Coronary artery (tissue), 2 donors: ENCODE measurements around the gene MT3.

Experiments
- DNase-seq: peaks from one replicate; pipeline ENCODE4 v3.0.0-alpha.2; 2017; ENCODE audit warnings: low spot score
- H3K27ac ChIP-seq, 2 donors: fragments of 200-600 bp; sonication (generic); one replicate each; pipeline ENCODE4 v1.5.1; 2016 to 2019
- H3K4me3 ChIP-seq: fragments of 200-600 bp; sonication (generic); 2 replicates; pipeline ENCODE4 v1.5.1; 2016; ENCODE audit warnings: mild to moderate bottlenecking, moderate library complexity
- TF ChIP-seq, protein P1 (sequence below): fragments of 200-600 bp; sonication (generic); IDR thresholded peaks from one replicate; pipeline ENCODE4 v1.5.1; 2019; ENCODE audit warnings: antibody characterized with exemption

MT3 gene

DNA sequence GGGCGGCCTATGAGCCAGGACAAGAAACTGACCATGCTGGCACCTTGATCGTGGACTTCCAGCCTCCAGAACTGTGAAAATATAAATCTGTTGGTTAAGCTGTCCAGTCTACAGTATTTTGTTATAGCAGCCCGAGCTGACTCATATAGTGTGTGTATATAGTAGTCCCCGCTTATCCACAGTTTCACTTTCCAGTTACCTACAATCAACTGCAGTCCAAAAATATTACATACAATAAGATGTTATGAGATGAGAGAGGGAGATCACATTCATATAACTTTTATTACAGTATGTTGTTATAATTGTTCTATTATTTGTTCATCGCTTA, 4.9 kb downstream of the MT3 start:
- Histone ChIP-seq H3K4me3 (no peak overlapping the region), H3K27ac (no peak overlapping the region)
- TF ChIP-seq, protein P1, sequence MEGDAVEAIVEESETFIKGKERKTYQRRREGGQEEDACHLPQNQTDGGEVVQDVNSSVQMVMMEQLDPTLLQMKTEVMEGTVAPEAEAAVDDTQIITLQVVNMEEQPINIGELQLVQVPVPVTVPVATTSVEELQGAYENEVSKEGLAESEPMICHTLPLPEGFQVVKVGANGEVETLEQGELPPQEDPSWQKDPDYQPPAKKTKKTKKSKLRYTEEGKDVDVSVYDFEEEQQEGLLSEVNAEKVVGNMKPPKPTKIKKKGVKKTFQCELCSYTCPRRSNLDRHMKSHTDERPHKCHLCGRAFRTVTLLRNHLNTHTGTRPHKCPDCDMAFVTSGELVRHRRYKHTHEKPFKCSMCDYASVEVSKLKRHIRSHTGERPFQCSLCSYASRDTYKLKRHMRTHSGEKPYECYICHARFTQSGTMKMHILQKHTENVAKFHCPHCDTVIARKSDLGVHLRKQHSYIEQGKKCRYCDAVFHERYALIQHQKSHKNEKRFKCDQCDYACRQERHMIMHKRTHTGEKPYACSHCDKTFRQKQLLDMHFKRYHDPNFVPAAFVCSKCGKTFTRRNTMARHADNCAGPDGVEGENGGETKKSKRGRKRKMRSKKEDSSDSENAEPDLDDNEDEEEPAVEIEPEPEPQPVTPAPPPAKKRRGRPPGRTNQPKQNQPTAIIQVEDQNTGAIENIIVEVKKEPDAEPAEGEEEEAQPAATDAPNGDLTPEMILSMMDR = no peak
- DNase-seq = no peak

DNA sequence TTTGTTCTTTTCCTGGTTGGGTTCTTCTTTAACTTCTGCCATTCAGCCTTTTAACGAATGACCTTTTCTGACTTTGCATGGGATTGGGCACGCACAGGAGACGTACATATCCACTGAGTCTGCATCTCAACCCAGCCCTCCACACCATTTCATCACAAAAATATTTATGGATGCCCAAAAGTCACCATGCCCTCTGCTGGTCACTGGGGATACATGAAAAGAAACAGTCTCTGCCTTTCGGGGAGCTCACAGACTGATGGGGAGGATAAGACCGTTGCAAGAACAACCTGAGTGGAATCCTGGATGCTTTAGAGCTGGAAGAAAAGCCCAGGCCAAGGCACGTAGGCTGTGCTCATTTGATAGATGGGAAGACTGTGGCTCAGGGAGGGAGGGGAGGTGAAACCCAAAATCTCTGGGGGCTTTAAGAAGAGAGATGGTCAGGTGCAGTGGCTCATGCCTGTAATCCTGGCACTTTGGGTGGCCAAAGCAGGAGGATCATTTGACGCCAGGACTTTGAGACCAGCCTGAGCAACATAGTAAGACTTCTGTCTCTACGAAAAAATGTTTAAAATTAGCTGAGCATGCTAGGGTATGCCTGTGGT, 11.2 kb downstream of the MT3 start:
- Histone ChIP-seq H3K4me3 (no peak overlapping the region), H3K27ac (no peak overlapping the region)
- TF ChIP-seq, protein P1 = no peak
- no peak for DNase-seq

DNA sequence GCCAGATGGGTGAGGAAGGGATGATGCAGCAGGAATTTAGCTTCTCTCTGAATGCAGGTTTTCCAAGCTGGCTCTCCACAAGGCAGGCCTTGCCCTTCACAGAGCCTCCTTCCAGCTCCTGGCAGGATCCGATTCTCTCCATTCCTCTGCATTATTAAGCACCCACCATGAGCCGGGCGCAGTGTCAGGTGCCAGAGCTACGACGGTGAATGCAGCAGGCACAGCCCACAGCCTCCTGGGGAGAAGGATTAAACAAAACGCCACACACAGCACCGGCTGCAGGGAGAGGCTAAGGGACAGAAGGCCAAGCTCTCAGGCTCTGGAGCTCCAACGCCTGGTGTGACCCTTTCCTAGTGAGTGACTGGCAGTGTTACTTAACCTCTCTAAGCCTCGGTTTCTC, 12.0 kb downstream of the MT3 start:
- no peak overlapping the region for H3K27ac ChIP-seq
- TF ChIP-seq, protein P1 = no peak
- H3K4me3 ChIP-seq = no peak overlapping the region
- no peak for DNase-seq

DNA sequence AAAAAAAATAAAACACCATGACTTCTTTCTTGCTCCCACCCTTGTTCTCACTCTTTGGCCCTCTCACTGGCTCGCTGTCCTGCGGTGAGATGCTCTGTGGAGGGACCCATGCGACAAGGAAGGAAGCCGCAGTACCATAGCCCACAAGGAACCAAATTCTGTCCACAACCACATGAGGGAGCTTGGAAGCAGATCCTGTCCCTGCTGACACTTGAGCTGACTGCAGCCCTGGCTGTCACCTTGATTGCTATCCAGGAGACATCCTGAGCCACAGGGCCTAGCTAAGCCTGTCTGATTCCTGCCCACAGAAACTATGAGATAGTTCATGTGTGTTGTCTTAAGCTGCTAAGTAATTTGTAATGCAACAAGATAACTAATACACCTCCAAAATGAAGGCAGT, 14.3 kb downstream of the MT3 start:
- TF ChIP-seq, protein P1 = no peak
- Histone ChIP-seq H3K4me3 (no peak overlapping the region), H3K27ac (no peak overlapping the region)
- no peak for DNase-seq

DNA sequence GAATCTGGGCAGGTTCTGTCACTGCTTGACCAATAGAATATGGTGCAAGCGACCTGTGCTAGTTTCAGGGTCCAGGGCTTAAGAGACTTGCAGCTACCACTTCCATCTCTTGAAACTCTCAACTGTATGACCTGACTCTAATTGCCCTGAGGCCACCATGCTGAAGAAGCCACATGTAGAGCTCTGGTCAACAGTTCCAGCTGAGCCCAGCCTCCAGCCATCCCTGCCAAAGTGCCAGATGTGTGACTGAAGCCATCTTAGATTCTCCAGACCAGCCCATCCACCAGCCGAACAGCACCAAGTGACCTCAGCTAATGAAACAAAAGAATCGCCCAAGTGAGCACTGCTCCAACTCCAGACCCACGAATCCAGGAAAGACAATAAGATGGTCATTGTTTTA, 15.6 kb downstream of the MT3 start:
- TF ChIP-seq, protein P1 = no peak
- Histone ChIP-seq H3K27ac (no peak overlapping the region), H3K4me3 (no peak overlapping the region)
- DNase-seq = no peak

DNA sequence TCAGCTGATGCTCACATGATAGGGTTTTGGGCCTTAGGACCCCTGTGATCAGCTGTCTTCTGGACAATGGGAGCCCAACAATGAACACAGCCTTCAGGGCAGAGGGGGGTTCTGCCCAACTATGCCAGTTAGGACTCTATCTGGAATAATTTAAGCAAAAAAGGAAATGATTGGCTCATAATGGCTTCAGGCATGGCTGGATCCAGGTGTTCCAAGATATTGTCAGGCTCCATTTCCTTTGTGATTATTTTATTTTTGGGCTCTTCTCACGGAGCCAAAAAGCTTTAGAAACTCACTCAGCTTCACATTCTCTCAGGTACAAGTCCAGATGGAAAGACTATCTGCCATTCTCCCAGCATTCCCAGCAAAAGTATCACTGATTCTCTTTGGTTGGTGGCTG, 16.1 kb downstream of the MT3 start:
- DNase-seq = no peak
- TF ChIP-seq, protein P1 = no peak
- peak overlapping the region; percentile 91 to 93 for H3K27ac ChIP-seq
- no peak overlapping the region for H3K4me3 ChIP-seq

DNA sequence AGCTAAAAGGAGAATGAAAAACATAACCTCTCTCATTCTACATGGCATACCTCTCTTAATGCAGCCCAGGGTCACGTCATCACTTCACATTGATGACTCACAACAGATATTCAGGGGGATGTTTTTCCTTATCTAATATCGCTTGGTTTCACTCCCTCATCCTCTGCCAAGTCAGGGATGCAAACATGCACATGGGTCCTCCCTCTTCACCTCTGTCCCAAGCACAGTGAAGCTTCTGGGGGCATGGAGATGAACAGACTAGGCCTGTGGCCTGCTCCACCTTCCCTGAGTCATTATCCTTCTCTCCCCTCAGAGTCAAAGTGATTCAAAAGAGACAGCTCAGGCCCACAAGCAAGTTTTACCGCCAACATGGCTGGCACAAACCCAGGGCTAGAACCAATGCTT, 16.7 kb downstream of the MT3 start:
- TF ChIP-seq, protein P1 = no peak
- DNase-seq = no peak
- Histone ChIP-seq H3K27ac (peak overlapping the region; percentile 91 to 93), H3K4me3 (no peak overlapping the region)
